Measurements from ENCODE around the gene SFTA2. TPM values are rescaled to one million over a fixed set of nuclear protein-coding genes. Genes with fewer than 3 reads are reported as not detected.

The SFTA2 gene
- total RNA-seq, 1 donor from 2014 or later, result 0.76 TPM

- intact Hi-C loops (cut with DNase I), result no loop called here
- no peak for DNase-seq (ENCODE audit: low spot score)
- no peak for ATAC-seq
These were observed 36.6 kb downstream of the SFTA2 start for GRCh38 chr6:30895343-30895742.

DNA sequence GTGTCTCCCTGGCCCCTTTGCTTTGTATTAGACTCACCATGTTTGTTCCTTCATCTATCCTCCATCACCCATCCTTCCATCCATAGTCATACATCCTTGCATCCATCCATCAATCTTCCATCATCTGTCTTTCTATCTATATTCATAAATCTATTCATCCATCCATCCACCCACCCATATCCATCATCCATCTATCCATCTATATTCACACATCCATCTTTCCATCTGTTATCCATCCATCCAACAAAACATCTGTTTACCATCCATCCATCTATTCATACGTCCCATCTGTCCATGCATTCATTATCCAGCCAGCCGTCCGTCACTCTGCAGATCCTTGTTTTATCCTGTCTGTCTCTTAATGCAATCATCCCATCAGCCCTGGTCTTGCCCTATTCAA, 37.0 kb downstream of the SFTA2 start:
- ATAC-seq, result no peak
- DNase-seq (ENCODE audit: low spot score), result no peak
- intact Hi-C loops (cut with DNase I), result no loop called here

- DNase-seq (ENCODE audit: low spot score), result no peak
- intact Hi-C loops (cut with DNase I), result no loop called here
- no peak for ATAC-seq
These were observed 37.6 kb downstream of the SFTA2 start for GRCh38 chr6:30894381-30894780.

DNA sequence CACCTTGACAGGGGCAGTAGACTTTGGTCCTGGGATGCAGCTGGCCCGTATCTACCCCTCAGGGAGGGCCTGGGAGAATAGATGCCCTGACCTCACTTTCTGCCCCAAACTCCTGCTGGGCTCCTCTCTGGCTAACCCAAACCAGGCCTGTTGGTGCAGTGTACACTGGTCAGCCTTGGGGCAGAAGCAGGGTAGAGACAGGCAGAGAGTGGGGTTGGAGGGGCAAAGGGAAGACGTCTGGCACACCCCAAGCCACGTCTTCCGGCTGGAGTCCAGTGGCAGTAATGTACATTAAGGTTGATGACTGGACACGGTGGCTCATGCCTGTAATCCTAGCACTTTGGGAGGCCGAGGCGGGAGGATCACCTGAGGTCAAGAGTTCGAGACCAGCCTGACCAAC, 38.3 kb downstream of the SFTA2 start:
- intact Hi-C loops (cut with DNase I), result no loop called here
- DNase-seq (ENCODE audit: low spot score), result no peak
- no peak for ATAC-seq

- ATAC-seq (no peak), DNase-seq (ENCODE audit: low spot score) (peak; percentile 43)
- intact Hi-C loops (cut with DNase I), result no loop called here
These were observed 38.9 kb downstream of the SFTA2 start for GRCh38 chr6:30893001-30893591.

DNA sequence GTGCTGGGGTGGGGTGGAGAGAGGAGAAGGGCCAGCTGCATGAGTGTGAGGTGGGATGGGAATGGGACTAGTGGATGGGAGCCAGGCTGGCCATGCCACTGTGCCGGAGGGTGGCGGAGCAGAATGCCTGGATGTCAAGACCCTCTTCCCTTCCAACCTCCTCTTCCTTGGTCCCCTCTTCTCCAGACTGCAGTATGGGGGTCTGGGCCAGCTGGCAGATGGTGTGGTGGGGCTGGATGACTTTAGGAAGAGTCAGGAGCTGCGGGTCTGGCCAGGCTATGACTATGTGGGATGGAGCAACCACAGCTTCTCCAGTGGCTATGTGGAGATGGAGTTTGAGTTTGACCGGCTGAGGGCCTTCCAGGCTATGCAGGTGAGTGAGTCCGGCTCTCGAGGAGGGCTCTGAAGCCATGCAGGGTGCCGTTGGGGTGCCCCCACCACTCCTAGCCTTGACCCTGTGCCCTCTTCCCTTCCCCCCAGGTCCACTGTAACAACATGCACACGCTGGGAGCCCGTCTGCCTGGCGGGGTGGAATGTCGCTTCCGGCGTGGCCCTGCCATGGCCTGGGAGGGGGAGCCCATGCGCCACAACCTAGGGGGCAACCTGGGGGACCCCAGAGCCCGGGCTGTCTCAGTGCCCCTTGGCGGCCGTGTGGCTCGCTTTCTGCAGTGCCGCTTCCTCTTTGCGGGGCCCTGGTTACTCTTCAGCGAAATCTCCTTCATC, 40.0 kb downstream of the SFTA2 start:
- intact Hi-C loops (cut with DNase I), result no loop called here
- peak; percentile 47 for DNase-seq (ENCODE audit: low spot score)

DNA sequence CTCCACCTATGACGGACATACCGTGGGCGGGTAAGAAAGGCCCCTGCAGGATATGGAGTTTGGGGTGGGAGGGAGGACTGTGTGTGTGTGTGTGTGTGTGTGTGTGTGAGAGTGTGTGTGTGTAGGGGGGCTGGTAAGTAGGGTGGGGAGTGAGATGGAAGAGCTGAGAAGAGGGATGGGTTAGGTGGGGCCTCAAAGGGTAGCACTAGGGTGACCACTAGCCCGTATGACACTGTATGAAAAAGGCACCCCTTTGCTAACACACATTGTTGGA, 40.6 kb downstream of the SFTA2 start:
- intact Hi-C loops (cut with DNase I), result no loop called here
- DNase-seq (ENCODE audit: low spot score), result no peak

More for the DNA sequence above, 40.0 kb downstream of the SFTA2 start:
- ATAC-seq, result no peak

DNA sequence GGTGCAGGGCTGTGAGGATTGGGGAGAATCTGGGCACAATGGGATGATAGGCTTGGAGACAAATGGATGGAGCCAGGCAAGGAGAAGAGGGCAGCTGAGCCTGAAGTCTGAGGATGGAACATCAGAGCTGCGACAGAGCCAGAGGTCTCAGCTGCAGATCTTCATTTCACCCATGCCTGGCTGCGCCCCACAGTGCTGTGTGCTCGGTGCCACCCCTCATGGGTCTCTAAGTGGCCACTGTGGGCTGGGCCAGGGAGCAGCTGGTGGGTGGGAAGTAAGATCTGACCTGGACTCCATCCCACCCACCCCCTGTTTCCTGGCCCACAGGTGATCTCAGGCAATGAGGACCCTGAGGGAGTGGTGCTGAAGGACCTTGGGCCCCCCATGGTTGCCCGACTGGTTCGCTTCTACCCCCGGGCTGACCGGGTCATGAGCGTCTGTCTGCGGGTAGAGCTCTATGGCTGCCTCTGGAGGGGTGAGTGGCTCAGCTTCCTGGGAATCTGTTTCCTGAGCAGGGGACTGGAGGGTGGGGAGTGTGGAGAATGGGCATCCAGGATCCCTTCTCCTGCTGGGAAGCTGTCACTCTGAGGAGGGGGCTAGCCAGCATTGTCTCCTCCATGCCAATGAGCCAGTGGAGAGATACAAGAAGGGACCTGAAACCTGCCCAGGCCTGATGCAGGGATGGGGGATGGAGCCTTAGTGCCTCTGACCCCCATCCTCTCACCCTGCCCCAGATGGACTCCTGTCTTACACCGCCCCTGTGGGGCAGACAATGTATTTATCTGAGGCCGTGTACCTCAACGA, 41.1 kb downstream of the SFTA2 start:
- DNase-seq (ENCODE audit: low spot score) (peak; percentile 49), ATAC-seq (no peak)
- intact Hi-C loops (cut with DNase I), result no loop called here

More for the DNA sequence above, 40.6 kb downstream of the SFTA2 start:
- no peak for ATAC-seq

DNA sequence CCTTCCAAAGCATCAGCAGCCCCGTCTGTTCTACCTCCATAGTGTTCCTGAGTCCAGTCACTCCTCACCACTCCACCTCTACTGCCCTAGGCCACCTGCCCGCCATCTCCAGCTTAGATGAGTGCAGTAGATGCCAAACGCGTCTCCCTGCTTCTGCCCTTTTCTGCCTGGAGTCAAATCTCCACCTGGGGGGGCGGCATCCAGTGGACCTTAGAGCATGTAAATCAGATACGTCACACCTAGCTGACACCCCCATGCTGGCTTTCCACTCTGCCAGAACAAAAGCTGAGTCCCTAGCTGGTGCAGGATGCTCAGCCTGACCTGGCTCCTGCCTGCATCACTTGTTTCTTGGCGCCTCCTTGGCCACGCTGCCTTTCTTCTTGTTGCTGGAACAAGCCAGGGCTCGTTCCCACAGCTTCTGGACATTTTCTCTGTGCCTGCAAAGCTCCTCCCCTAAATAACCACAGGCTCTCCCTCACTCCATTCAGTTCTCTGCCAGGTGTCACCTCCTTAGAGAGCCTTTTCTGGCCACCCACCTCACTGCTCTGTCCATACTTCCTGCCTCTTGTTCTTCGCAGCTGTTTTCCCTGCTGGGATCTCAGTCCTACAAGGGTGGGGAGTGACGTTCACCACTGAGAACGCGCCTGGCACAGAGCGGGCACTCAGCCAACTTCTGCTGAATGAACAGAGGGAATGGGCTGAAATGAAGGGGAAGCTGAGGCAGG, 41.9 kb downstream of the SFTA2 start:
- DNase-seq (ENCODE audit: low spot score) (peak; percentile 70), ATAC-seq (peak; percentile 59)
- intact Hi-C loops (cut with DNase I), result no loop called here

- intact Hi-C loops (cut with DNase I), result no loop called here
- DNase-seq (ENCODE audit: low spot score) (peak; percentile 25), ATAC-seq (no peak)
These were observed 42.5 kb downstream of the SFTA2 start for GRCh38 chr6:30889496-30889885.

GRCh38 chr6:30888816-30889495, 43.0 kb downstream of the SFTA2 start:
- ATAC-seq (no peak), DNase-seq (ENCODE audit: low spot score) (peak; percentile 56)
- intact Hi-C loops (cut with DNase I), result no loop called here

GRCh38 chr6:30887901-30888815, 43.8 kb downstream of the SFTA2 start:
- intact Hi-C loops (cut with DNase I), result no loop called here
- ATAC-seq, result no peak
- no peak for DNase-seq (ENCODE audit: low spot score)

- intact Hi-C loops (cut with DNase I), result no loop called here
- ATAC-seq, result no peak
These were observed 45.1 kb downstream of the SFTA2 start for GRCh38 chr6:30886897-30887255.

DNA sequence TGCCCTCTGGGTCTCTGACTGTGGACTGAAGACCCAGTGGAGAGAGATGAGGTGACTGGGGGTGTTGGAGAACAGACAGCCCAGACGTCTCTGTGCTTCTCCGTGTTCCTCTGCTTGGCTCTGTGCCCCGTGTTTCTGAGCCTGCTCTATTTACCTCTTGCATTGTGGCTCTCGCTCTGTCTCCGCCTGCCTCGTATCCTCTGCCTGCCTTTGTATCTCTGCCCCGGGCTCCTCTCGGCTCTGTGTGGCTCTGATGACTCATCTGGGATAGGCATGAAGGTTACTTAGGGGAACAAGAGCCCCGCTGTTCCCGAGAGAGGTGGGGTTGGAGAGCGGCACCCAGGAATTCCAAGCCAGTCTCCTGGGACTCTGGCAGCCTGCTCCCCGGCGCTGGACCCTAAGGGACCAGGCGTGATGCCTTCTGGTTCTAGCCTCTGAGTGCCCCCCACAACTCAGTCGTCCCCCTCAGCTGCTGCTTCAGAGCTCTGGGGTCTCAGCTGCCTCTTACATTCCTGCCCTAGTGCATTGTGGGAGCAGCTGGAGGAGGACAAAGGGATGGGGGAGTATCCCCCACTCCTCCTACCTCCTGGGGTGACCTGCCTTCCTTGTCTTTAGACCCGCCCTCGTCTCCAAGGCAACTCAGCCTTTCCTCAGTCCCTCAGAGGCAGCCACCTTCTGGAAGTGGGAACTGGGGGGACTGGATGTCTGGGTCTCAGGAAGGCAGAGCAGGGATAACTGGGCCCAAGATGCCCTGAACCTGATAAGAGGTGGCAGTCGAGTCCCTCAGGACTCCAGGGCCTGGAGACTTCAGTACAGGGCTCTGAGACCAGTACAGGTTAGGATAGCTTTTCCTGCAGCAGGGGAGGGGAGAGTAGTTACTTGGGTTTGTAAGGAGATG, 45.7 kb downstream of the SFTA2 start:
- peak; percentile 22 for ATAC-seq
- intact Hi-C loops (cut with DNase I), result no loop called here
- DNase-seq (ENCODE audit: low spot score), result peak; percentile 72

More at GRCh38 chr6:30886897-30887255, 45.1 kb downstream of the SFTA2 start:
- DNase-seq (ENCODE audit: low spot score), result peak; percentile 8

- intact Hi-C loops (cut with DNase I), result no loop called here
- ATAC-seq, result peak; percentile 5
- DNase-seq (ENCODE audit: low spot score), result no peak
These were observed 46.4 kb downstream of the SFTA2 start for GRCh38 chr6:30885481-30885998.

DNA sequence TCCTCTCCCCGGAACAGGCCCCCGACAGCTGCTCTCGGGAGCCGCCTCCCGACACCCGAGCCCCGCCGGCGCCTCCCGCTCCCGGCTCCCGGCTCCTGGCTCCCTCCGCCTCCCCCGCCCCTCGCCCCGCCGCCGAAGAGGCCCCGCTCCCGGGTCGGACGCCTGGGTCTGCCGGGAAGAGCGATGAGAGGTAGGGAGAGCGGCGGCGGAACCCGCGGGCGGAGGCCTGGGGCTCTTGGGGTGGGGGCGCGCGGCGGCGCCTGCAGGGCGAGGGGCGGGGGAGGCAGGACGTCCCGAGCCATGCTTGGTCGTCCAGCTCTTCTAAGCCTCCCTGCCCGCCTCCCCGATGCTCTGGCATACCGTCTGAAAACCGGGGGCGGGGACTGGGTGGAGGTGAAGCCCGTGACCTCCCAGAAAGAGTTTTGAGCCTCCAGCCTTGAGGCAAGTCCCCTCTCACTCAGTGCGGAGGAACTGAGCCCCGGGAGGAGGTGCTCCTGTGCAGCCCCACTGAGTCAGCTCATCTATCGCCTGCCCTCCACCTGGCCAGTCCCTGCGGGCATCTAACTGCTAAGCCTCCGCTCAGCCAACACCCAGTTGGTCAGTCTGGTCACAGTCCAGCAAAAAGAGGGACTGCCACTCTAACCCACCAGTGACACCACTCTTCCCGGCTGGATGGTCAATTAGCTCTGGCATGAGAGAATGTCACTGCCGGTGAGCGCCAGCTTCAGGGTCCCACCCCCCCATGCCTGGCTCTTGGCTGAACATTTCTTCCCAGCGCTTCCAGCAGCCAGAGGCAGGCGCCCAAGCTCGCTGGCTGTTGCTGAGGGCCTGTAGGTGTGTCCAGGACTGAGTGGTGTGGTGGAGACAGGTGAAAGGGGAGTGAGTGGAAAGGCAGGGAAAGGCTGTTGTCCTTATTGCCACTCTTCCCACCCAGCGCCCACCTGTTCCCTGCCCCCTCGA, 47.2 kb downstream of the SFTA2 start:
- intact Hi-C loops (cut with DNase I), result loop anchor here (5.0 kb wide), 1 partner anchor 58 kb away; no protein-coding TSS in a partner anchor
- peak; percentile 73 for DNase-seq (ENCODE audit: low spot score)
- ATAC-seq, result peak; percentile 23
